Stimulated activated naive CD4-positive, alpha-beta T cell (primary cell): ENCODE data around the gene CERKL.

ENCODE experiments used
- DNase-seq, 6 experiments: peaks; one replicate each; lab custom pipeline; 2025; lab: John Stamatoyannopoulos, UW

Gene CERKL

GRCh38 chr2:181516992-181517391 is 139.9 kb downstream of the CERKL start:
- no peak for DNase-seq

- no peak for DNase-seq
These were observed 141.2 kb downstream of the CERKL start for GRCh38 chr2:181515719-181516118.

- no peak for DNase-seq
These were observed 156.7 kb downstream of the CERKL start for GRCh38 chr2:181500201-181500600.

GRCh38 chr2:181499231-181499630 is 157.7 kb downstream of the CERKL start:
- no peak for DNase-seq
